GM15510 (cell line): ENCODE data around the gene RPTOR.

Experiments
- POLR2A ChIP-seq: IDR thresholded peaks from 3 replicates; pipeline ENCODE4 v1.6.1; 2011; ENCODE audit warnings: borderline replicate concordance; ENCODE audit not compliant: insufficient read length; ENCODE audit errors: extremely low read depth

Gene RPTOR

DNA sequence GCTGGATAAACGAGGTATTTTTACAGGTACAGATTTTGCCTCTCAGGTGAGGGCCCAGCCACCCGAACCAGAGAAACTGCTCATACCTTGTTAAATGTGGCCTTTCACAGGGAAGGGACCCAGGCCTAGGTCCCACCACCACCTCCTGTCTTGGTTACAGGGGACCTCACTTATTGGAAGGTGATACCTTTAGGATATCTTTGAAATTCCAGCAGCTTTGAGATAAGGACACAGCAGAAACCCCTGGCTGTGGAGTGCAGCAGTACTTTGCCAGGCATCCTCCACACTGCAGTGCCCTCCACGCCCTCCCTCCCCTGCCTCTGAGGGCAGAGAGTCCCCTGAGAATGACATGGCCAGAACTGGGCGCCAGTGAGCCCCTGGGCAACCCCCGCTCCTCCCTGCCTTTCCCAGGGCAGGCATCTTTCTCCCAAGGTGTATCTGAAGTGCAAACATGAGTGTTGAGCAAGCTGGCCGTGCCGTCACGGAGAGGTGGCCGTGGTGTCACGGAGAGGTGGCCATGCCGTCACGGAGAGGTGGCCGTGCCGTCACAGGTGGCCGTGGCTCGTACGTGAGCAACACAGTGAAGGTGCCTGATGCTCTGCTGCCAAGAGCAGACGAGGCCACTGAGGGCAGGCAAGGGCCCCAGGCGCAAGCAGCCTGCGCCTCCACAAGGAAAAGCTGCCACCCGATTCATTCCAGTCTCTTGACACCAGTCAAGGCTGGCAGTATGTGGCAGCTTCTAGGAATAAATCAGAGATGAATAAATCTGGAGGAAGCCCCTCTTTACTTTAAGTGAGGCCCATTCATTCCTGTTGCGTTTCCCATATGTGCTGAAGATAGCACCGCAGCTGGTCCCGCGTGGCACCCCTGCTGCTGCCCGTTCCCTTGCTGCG is 312.5 kb downstream of the RPTOR start:
- TF ChIP-seq POLR2A, result no peak

DNA sequence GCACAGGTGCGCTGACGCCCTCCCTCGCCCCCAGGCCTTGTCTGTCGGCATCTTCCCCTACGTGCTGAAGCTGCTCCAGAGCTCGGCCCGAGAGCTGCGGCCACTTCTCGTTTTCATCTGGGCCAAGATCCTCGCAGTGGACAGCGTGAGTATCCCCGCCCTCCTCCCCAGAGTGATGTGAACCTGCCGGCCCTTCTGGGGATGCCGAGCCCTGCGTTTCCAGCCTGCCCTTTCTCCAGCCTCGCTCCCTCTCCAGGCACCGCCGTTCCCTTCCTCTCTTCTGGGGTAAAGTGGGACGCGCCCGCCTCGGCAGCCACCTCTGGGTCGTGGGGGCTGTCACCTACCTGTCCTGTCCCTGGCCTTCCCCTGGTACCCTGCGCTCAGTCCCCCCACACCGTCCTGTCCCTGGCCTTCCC is 313.1 kb downstream of the RPTOR start:
- TF ChIP-seq POLR2A, result no peak

DNA sequence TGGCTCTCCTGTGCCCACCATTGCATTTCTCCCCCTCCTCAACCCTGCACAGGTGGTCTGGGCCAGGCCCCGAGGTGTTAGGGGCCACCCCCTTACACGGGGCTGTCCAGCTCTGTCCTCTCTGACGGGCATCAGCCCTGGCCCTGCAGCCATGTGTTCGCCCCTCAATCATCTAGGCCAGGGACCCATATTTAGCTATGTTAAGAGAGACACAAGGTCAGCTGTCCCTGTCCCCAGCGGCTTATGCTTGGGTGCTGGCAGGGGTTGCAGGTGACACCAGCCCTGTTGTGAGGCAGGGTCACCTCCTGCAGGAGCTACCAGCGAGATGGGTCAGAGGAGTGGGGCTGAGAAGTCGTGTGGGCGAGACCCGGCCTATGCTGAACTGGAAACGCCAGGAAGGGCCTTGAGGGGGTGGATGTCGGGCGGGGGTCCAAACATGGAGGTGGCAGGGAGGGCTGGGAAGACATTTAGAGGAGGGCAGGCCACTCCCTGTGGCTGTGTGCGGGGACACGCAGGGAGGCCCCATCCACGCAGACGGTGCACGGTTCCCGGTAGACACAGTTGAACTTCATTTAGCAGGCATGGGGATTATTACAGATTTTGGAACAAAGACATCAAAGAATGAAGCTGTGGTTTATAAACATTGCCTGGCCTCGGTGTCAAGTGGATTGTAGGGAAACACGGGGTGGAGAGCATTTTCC is 313.8 kb downstream of the RPTOR start:
- TF ChIP-seq POLR2A, result no peak

DNA sequence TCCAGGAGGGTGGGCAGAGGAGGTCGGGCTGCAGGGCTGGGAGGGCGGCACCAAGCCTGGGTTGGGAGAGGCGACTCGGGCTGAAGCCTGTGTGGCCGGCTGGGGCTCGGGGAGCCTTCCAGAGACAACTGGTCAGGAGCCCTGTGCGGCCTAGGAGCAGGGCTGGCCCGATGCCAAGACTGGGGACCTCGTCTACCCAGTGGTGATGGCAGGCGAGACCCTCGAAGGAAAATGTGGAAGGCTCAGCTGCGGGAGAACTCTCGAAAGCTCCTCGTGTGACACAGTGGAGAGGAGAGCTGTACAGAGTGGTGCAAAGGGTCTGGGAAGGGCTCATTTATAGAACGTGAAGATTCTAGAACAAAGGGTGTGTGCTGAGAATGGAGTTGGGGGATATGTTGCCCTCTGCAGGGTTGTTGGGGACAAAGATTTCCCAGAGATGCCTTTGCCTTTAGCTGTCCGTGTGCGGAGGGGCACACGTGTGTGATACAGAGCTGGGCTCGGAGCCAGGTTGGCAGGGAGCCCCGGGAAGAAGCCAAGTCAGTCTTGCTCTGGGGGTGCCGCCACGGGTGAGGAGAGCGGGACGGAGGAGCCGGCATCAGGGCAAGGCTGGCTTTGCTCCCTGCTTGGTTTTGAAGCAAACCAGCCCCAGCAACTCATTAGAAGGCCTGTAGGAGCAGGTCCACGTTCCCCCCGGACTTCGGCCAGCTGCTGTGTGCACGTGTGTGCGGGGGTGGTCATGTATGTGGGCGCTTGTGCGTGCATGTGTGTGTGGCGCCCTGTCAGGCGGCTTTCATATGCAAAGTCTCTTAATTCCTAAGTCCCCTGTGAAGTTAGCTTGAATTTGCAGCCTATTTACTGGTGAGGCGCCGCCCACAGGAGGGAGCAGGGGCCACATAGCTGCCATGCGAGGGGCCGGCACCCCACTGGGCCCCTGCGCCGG is 314.6 kb downstream of the RPTOR start:
- TF ChIP-seq POLR2A, result no peak

DNA sequence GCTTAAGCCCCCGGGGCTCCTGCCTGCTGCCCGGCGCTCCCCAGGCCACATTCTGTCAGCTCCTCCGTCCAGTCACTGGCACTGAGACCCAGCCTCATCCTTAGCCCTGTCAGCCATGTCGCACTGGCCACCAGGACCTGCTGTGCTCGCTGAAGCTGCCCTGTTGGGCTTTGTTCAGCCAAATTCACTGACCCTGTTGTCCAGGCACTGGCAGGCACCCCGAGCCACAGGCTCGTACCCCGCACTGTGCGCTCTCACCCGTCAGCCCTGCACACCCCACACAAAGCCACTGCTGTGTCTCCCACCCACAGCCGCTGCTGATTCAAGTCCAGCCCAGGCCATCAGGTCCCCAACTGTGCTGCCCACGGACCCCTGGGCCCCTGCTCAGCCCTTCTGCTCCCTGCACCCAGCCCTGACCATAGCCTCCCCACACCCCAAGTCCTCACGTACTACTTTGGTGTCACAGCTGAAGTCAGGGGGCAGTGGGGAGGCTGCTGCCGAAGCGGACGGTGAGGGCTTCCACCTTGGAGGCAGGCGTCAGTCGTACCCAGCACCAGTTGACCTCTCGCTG is 315.5 kb downstream of the RPTOR start:
- no peak for TF ChIP-seq POLR2A

DNA sequence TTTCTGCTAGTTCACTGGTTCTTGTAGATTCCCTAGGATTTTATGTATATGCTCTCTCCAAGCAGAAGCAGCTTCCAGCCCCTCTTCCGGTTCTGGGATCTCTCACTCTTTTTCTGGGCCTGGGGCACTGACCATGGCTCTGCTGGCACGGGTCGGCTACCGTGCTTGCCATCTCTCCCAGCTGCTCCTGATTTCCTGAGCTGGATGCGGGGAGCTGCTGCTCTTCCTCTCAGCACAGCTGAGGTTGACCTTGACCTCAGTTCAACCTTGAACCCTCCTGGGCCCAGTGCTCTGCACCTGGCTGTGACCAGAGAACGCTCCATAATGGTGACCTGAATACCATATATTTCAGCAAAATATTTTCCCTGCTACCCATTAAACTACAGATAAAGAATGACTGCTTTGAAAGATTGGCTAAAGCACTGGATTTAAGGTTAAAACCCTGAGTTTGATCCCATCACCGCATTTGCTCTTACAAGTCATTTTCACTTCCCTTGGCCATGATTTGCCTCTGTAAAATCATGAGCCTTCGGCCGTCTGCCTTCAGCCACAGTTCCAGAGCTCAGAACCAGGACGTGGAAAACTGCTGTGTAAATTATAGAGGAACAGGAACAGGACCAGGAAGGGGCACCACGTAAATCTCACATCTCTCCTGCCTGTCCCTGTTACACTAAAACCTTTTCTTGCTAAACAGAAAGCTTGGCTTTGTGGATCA is 316.2 kb downstream of the RPTOR start:
- TF ChIP-seq POLR2A, result no peak

DNA sequence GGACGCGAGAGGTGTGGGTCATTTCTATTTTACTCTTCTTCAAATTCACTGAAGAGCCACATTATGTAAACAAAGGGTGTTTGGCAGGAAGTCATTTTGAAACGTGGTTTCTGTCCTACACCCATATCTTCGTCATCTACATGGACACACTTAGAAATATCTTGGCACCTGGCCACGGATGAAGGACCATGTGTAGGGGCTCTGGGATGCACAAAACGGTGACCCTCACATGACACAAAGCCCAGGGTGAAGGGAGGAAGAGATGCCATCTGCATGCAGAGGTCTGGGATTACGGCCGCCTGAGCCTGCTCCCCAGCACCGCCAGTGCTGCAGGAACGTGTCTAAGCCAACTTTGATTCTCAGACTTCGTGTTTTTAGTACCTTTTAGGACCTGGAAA is 316.8 kb downstream of the RPTOR start:
- no peak for TF ChIP-seq POLR2A

DNA sequence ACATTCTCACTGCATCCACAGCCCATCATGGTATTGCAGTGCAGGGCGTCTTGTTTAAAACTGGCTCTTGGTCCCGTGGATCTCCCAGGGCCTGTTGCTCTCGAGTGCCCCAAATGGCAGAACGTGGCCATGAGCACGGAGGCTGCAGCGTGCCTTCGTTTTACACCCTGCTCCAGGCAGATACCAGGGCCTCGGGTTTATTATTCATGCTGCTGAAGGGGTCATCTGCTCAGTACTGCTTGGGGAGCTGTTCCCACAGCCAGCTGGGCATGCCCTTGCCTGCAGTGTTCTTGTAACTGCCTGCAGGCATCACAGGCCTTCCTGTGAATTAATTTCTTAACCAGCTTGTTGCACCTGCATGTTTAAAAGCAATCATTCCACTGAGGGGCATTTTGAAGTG is 317.3 kb downstream of the RPTOR start:
- no peak for TF ChIP-seq POLR2A

DNA sequence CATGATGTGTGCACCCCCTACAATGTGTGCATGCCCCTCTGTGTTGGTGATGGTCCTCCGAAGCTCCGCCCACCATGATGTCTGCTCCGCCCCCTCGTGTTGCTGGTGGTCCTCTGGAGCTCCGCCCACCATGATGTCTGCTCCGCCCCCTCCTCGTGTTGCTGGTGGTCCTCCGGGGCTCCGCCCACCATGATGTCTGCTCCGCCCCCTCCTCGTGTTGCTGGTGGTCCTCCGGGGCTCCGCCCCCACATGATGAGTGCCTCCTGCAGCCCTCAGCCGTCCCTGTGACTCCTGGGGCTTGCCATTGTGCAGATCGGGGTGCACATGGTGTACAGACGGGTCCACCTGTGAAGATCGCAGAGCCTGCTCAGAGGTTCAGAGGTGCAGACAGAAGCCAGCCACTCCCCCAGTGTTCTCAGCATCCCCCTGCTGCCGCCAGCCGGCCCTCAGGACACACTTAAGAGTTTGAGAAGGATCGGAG is 317.9 kb downstream of the RPTOR start:
- TF ChIP-seq POLR2A, result no peak

DNA sequence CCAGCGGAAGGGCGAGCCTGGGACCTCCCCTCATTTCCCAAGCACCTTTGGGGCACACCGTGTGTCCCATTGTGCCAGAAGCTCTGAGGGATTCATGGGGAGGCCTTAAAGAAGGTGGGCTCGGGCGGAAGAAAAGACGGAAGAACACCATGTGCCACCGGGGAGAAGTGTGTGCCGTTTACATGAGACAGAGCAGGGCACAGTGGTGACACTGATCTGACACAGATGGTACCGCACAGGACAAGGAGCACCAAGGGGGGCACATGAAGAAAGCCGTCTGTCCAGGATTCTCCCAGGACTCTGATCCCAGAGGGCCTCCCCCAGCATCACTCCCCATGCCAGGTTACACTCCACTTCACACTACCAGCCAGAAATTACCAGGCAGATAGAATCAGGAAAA is 318.3 kb downstream of the RPTOR start:
- no peak for TF ChIP-seq POLR2A

DNA sequence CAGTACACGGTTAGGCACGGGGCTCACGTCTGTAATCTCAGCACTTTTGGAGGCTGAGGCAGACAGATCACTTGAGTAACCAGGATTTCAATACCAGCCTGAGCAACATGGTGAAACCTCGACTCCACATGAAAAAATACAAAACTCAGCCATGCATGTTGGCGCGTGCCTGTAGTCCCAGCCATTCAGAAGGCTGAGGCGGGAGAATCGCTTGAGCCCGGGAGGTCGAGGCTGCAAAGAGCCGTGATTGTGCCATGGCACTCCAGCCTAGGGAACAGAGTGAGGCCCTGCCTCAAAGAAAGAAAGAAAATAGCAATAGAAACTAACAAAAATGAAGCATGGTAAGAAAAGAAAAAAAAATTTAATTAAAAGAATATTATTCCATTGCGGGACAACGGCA is 319.0 kb downstream of the RPTOR start:
- TF ChIP-seq POLR2A, result no peak

DNA sequence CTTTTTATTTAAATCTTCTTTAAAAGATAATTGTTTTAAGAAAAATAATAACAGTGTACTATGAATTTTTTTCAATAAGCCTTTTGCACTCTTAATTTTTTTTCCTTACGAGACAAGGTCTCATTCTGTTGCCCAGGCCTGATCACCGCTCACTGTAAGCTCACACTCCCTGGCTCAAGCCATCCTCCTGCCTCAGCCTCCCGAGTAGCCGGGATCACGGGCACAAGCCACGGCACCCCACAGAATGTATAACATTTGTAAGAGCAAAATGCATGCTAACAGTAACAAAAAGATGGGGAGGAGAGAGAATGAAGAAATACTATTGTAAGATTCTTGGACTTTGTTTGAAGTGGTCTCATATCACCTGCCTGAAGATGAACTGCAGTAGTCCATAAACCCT is 320.1 kb downstream of the RPTOR start:
- no peak for TF ChIP-seq POLR2A

DNA sequence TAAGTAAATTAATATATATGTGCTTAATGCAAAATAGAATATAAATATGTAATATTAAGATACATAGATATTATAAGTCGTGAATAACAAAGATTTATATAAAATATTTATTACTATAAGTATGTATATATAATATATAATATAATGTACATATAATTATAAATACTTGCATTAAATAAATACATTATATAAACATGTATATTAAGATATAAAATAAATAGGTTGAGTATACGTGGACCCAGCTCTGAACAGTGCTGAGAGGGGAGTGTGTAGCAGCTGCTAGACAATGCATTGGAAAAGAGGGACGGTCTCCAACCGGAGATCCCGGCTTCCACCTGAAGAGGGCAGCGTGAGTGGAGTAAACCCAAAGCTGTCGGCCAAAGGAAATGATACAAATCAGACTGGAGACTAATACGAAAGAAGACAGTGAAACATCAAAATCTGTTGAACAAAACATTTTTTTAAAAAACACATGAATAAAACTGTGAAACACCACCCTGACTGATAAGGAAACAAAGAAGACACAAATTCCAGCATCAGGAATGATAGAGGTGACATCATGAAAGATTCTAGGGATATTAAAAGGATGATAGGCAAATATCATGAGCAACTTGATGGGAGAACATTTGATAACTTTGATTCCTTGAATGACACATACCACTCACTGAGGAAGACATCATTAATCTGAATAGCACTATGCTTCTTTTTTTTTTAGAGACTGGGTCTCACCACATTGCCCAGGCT is 321.6 kb downstream of the RPTOR start:
- no peak for TF ChIP-seq POLR2A

DNA sequence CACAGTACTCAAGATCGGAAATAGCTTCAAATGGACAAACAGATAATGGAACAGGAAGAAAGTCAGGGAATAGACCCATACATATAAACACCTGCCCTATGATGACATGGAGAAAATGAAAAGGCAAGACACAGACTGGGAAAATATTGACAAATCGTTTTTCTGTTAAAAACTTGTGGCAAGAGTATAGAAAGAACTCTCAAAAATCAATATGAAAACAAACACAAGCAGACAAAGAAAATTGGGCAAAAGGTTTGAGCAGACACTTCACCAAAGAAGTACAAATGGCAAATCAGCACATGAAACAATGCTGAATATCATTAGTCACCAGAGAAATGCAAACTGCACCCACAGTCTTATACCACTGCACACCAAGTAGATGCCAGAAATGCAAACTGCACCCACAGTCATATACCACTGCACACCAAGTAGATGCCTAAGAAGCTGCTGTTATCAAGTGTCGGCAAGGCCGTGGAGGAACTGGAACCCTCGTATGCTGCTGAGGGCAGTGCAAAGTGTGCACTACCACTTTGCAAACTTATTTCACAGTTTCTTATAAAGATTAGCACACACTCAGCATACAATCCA is 323.5 kb downstream of the RPTOR start:
- no peak for TF ChIP-seq POLR2A
